ENCODE results near the gene SRPK3.

The SRPK3 gene

DNA sequence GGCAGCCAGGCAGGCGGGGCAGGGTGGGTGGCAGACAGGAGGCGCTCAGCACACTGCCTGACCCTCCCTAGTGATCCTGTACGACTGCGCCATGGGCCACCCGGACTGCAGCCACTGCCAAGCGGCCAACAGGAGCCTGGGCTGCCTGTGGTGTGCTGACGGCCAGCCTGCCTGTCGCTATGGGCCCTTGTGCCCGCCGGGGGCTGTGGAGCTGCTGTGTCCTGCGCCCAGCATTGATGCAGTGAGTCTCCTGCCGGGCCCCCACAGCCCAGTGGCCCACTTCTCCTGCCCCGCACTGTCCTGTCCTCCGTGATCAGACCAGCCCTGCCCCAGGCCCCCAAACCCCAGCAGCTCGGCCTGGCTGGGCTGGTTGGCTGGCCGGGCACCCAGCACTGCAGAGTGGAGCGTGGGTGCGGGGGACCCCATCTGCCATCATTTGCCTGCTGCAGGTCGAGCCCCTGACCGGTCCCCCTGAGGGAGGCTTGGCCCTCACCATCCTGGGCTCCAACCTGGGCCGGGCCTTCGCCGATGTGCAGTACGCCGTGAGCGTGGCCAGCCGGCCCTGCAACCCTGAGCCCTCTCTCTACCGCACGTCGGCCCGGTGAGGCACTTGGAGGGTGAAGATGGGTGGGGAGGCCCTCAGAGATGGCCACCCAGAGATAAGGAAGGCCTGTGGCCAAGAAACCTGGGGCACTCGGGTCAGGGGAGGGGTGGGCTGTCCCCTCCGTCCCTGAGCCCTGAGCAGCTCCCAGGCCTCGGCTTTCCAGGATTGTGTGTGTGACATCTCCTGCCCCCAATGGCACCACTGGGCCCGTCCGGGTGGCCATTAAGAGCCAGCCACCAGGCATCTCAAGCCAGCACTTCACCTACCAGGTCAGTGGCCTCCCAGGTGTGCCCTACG, 9.2 kb upstream of the SRPK3 start:
- no peak for DNase-seq

DNA sequence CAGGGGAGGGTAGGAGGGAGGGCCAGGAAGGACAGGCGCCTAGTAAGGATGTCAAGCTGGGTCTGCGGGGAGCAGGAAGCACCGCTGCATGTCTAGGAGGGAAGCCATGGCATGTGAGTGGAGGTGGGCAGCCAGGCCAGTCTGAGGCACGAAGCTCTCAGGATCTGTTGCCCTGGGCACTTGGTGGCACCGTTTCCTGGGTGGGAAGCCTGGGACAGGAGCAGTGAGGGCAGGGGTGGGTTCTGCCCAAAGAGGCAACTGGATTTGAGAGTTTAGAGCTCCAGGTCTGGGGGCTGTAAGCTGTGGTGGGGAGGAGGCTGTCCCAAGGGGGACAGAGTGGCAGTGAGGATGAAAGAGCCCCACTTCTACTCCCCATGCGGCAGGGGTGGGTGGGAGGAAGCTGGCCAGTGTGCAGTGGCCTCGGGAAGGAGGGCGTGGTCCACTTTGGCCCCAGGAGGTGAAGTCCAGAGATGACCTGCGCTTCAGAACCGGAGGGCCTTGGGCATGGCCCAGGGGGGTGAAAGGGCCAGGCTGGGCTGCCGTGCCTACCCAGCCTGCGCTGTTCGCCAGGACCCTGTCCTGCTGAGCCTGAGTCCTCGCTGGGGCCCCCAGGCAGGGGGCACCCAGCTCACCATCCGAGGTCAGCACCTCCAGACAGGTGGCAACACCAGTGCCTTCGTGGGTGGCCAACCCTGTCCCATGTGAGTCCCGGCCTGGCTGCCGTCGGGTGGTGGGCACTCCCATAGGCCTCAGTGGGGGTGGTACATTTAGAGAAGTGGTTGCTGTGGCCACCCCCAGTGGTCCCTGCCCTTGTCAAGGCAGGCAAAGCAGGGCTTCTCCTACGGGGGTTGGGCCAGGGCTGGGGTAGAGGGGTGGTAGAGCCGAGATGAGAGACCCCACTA, 8.3 kb upstream of the SRPK3 start:
- no peak for DNase-seq

DNA sequence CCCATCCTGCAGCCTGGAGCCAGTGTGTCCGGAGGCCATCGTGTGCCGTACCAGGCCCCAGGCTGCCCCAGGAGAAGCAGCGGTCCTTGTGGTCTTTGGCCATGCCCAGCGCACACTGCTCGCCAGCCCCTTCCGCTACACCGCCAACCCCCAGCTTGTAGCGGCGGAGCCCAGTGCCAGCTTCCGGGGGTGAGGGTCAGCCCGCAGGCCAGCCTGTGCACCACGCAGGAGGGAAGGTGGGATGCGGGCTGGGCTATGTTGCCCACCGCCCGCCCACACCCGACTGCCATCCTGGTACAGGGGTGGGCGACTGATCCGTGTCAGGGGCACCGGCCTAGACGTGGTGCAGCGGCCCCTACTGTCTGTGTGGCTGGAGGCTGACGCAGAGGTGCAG, 7.6 kb upstream of the SRPK3 start:
- no peak for DNase-seq

DNA sequence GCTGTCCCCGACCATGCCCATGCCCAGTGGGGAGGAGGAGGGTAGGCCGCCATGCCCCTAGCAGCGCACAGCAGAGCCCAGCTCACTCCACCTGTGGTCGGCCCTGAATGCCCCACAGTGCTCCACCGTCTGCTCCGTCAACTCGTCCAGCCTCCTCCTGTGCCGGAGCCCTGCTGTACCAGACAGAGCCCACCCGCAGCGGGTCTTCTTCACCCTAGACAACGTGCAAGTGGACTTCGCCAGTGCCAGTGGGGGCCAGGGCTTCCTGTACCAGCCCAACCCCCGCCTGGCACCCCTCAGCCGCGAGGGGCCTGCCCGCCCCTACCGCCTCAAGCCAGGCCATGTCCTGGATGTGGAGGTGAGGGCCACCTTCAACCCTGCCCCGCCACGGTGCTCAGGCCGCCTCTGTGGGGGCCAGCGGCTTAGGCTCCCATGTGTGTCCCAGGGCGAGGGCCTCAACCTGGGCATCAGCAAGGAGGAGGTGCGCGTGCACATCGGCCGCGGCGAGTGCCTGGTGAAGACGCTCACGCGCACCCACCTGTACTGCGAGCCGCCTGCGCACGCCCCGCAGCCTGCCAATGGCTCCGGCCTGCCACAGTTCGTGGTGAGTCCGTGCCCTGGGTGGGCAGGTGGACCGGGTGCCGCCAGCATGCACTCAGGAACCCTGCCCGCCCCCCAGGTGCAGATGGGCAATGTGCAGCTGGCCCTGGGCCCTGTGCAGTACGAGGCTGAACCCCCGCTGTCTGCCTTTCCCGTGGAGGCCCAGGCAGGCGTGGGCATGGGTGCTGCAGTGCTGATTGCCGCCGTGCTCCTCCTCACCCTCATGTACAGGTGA, 6.9 kb upstream of the SRPK3 start:
- no peak for DNase-seq

DNA sequence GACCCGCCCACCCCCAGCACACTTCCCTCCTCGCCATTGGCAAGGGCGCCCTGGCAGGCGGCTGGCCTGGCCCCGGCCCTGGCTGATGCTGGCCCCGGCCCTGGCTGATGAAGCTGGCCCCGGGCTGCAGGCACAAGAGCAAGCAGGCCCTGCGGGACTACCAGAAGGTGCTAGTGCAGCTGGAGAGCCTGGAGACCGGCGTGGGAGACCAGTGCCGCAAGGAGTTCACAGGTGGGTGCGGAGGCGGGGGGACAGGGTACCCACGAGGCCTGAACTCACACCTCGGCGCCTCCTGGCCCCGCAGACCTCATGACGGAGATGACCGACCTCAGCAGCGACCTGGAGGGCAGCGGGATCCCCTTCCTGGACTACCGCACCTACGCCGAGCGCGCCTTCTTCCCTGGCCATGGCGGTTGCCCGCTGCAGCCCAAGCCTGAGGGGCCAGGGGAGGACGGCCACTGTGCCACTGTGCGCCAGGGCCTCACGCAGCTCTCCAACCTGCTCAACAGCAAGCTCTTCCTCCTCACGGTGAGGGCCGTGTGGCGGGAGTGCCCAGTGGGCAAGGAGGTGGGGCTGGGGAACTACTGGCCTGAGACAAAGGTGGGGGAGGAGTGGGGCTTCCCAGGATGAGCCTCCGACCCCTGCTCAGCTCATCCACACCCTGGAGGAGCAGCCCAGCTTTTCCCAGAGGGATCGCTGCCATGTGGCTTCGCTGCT, 6.1 kb upstream of the SRPK3 start:
- DNase-seq, result no peak

DNA sequence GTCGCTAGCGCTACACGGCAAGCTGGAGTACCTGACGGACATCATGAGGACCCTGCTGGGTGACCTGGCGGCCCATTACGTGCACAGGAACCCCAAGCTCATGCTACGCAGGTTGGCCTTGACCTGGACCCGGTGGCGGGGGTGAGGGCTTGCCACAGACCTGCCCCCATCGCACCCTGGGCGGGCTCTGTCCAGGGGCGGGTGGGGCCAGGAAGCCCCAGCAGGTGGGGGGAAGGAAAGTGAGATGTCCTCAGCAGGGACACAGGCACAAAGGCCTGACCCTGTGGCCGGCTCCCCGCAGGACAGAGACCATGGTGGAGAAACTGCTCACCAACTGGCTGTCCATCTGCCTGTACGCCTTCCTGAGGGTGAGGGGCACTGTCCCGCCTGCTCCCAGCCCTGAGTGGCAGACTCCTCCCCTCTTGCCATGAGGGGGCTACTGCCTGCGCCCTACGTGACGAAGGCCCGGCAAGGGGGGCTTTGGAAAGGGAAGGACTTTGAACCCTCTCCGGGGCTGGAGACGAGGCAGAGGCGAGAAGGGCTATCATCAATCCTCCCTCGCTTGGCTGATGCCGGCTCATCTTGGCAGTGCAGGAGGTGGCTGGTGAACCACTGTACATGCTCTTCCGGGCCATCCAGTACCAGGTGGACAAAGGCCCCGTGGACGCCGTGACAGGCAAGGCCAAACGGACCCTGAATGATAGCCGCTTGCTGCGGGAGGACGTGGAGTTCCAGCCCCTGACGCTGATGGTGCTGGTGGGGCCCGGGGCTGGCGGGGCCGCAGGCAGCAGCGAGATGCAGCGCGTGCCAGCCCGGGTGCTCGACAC, 5.3 kb upstream of the SRPK3 start:
- DNase-seq, result no peak

DNA sequence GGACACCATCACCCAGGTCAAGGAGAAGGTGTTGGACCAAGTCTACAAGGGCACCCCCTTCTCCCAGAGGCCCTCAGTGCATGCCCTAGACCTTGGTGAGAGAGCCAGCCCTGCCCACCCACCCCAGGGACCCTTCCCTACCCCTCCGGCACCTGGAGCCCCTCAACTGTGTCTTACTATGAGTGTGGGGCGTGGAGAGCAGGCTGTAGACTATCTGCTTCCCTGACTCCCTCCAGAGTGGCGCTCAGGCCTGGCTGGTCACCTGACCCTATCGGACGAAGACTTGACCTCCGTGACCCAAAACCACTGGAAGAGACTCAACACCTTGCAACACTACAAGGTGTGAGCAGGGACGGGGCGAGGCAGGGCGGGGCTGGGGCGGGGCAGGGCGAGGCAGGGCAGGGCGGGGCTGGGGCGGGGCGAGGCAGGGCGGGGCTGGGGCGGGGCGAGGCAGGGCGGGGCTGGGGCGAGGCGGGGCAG, 4.7 kb upstream of the SRPK3 start:
- no peak for DNase-seq

DNA sequence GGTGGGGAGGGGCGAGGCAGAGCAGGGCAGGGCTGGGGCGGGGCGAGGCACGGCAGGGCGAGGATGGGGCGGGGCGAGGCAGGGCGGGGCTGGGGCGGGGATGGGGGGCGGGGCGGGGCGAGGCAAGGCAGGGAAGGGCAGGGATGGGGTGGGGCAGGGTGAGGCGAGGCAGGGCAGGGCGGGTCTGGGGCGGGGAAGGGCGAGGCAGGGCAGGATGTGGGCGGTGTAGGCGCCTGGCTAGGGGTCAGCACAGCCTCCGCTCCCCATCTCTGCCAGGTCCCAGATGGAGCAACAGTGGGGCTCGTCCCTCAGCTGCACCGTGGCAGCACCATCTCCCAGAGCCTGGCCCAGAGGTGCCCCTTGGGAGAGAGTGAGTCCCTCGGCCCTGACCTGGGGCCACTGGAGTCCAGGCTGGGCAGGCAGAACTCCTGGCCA, 4.2 kb upstream of the SRPK3 start:
- DNase-seq, result no peak

DNA sequence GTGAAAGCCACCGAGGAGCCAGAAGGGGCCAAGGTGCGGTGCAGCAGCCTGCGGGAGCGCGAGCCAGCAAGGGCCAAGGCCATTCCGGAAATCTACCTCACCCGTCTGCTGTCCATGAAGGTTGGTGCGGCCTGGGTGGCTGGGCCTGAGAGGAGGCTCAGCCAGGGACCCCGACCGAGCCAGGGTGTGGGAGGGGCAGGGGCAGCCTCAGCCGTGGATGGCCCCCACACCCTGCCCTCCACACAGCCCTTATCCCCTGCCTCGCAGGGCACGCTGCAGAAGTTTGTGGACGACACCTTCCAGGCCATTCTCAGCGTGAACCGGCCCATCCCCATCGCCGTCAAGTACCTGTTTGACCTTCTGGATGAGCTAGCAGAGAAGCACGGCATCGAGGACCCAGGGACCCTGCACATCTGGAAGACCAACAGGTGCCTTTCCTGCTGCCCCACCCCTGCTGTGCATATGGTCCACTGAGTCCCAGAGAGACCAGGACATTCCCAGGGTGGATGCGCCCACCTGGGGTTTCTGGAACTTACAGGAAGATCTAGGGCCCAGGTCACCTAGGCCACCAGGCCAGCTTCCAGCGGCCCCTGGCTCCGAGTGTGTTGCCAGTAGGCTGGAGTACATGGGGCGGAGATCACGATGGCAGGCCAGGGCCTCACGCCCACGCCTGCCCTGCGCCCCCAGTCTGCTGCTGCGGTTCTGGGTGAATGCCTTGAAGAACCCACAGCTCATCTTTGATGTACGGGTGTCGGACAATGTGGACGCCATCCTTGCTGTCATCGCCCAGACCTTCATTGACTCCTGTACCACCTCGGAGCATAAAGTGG, 3.4 kb upstream of the SRPK3 start:
- DNase-seq, result no peak

DNA sequence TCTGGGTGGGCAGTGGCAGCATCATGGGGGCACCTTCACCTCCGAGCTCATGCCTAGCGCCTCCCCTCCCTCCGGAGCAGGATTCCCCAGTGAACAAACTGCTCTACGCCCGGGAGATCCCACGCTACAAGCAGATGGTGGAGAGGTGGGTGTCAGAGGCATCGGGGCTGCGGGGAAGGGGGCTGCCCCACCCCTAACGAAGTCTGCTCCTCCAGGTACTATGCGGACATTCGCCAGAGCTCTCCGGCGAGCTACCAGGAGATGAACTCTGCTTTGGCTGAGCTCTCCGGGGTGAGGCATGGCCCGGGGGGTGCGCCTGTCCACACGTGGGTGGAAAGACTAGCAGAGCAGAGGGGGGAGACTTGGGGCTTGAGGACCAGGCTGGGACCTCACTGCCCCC, 2.7 kb upstream of the SRPK3 start:
- no peak for DNase-seq

DNA sequence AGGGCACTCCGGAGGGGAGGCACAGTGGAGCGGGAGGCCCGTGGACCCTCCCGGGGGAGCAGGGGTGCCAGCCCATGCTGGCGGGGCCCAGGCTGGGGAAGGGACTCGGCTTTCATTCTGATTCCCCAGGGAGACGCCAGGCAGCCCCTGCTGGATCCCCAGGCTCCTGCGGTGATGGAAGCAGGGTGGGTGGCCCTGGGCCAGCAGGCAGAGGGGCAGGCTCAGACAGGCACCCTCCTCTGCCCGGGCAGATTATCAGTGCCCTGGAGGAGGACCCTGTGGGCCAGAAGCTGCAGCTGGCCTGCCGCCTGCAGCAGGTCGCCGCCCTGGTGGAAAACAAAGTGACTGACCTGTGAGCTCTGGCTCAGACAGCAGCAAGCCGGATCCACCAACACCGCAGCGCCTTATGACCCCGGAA, 2.1 kb upstream of the SRPK3 start:
- no peak for DNase-seq

DNA sequence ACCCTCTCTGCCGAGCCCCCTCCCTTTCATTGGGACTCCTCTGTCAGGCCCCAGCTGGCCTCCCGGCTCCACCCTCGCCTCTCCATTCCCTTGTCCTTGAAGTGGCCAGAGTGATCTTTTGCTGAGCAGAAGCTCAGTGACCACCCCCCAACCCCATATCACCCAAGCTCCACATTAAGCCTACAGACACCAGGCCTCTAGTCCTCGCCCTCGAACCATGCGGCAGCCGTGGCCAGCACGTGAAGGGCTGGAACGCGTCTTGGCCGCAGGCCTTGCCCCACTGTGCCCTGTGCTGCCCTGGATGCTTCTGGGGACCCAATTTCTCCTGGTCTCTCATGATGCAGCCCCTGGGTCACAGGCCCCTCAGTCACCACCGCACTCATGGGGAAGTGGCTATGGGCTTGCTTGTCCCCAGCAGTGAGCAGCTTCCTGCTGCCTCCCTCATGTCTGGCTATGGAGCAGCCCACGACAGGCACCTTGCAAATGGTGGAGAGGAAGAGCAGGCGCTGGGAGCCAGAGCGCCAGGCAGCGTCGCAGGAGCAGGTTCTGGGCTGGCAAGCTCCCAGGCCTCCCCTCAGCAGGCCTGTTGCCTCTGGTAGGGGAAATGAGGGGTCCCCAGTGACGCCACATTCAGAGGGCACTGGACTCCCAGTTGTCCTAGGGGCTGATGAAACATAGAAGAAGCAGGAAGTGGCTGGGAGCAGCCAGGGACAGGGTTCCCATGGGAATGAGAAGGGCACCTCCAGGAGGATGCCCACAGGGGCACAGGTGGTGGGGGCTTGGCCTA, 757 bp upstream of the SRPK3 start:
- no peak for DNase-seq

DNA sequence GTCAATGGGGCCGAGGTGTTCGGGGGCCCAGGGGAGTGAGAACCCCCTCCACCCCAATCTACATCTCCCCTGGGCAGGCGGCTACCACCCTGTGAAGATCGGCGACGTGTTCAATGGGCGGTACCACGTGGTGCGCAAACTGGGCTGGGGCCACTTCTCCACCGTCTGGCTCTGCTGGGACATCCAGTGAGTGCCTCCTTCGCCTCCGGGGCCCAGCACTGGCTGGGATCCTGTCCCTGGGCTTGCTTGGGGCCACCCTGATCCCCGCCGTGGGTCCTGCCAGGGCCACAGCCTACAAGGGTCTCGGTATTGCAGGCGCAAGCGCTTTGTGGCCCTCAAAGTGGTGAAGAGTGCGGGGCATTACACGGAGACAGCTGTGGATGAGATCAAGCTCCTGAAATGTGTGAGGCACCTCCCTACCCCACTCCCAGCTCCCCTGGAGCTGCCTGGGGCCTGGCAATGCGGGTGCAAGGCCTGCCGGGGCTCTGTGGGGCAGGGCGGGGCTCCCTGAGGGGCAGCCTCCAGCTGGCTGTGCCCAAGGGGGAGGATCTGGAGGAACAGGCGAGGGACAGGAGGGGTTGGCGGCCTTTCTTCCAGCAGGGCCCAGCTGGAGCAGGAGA, 697 bp downstream of the SRPK3 start:
- no peak for DNase-seq

DNA sequence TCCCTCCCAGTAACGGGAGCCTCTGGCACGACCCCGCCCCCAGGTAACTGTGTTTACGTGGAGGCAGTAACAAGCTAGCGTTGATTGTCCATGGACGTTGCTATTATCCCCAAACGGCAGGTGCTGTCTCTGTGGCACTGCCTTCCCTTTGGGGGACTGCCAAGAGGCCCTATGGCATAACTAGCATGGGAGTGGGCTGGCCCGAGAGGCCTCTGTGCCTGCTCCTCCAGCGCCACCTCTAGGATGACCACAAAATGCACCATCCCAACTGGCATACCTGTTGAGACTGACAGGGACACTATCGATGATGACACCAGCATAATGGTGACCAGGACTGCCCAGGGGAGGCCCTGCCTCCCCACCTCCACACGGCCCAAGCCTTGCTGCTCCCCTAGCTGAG, 1.5 kb downstream of the SRPK3 start:
- DNase-seq, result peak; percentile 68

DNA sequence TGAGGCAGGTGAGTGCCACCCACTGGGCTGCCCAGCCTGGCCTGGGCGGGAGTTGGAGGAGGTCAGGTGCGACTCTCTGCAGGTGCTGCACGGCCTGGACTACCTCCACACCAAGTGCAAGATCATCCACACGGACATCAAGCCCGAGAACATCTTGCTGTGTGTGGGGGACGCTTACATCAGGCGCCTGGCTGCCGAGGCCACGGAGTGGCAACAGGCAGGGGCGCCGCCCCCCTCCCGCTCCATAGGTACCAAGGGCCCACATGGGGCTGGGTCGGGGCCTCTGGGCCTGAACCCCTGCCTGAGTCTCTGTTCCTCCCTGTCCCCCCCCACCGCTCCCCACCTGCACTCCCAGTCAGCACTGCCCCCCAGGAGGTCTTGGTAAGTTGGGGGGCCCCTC, 2.0 kb downstream of the SRPK3 start:
- DNase-seq, result no peak

DNA sequence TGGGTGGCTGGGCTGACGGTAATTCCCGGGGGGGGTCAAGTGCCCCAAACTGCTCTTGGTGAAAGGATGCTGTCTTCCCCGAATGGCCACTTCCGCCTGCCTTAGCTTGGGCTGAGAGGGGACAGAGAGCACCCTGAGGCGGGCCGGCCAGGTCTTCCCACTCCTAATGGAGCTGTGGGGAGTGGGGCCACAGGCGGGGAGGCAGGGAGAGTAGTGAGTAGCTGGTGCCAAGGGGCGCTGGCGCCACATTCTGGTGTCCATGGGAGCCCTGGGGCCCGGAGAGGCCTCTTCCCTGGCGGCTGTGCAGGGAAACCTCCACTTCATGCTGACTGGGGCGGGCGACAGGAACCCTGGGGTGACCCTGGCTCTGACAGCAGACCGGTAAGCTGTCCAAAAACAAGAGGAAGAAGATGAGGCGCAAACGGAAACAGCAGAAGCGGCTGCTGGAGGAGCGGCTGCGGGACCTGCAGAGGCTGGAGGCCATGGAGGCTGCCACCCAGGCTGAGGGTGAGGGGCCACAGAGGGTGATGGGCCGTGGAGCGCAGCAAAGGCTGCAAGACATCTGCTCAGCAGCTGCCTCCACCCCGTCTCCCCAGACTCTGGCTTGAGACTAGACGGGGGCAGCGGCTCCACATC, 2.7 kb downstream of the SRPK3 start:
- no peak for DNase-seq

DNA sequence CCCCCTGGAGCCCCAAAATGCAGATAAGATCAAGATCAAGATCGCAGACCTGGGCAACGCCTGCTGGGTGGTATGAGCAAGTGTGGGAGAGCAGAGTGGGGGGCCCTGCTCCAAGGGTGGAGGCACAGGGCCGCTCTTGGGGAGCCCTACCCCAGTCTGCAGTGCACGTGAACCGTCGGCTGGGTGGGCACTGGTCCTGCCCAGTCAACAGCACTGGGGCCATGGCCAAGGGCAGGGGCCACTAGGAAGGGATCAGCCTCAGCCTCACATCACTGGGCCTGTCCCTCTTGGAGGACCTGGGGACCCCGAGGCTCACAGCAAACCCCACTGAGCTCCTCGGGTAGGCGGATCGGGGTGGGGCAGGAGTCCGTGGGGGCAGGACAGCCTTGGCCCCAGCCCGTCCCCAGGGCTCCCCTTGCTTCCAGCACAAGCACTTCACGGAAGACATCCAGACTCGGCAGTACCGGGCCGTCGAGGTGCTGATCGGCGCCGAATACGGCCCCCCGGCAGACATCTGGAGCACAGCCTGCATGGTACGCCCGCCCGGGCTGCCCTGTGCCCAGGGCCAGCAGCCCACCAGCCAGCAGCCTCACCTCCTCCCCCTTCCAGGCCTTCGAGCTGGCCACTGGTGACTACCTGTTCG, 3.6 kb downstream of the SRPK3 start:
- no peak for DNase-seq

DNA sequence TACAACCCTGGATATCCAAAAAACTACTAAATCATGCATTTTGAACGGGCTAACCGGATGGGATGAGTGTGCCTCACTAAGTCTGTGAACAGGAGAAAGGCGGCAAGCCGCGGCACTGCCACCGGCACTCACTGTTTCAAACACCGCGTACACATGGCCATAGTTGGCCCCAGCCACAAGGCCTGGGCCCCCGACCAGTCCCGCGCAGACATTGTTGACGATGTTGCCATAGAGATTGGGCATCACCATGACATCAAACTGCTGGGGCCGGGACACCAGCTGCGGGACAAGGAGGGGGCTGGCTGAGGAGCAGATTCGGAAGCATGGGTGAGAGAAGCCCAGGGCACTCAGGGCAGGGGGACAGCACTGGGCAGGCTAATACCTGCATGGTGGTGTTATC, 5.8 kb downstream of the SRPK3 start:
- no peak for DNase-seq
